OCI-LY3 (cell line): ENCODE data around the gene PFDN1.

Experiments
- H2AFZ ChIP-seq: fragments of 200-600, 300-600 bp; shearing (Covaris generic); 2 replicates; pipeline ENCODE4 v1.6.0; 2014; ENCODE audit warnings: antibody characterized with exemption, low read depth, low read length
- H3K27ac ChIP-seq: fragments of 200-600, 300-600 bp; sonication (generic); 2 replicates; pipeline ENCODE4 v1.5.1; 2014; ENCODE audit warnings: mild to moderate bottlenecking, low read length, moderate library complexity, mixed read lengths
- H3K27me3 ChIP-seq: fragments of 200-600, 300-600 bp; sonication (generic); 2 replicates; pipeline ENCODE4 v1.6.1; 2014; ENCODE audit warnings: low read depth, low read length, mixed read lengths
- H3K36me3 ChIP-seq: fragments of 200-600, 300-600 bp; sonication (generic); replicated peaks from 2 replicates; pipeline ENCODE3; 2014; ENCODE audit warnings: low read depth, low read length, mixed read lengths
- H3K4me1 ChIP-seq: fragments of 300-600, 200-600 bp; sonication (generic); 2 replicates; pipeline ENCODE4 v1.6.1; 2014; ENCODE audit warnings: low read length, mixed read lengths
- H3K4me2 ChIP-seq: fragments of 200-600, 300-600 bp; sonication (generic); 2 replicates; pipeline ENCODE4 v1.6.1; 2014; ENCODE audit warnings: low read length, mixed read lengths
- H3K4me3 ChIP-seq: fragments of 300-600, 200-600 bp; sonication (generic); 2 replicates; pipeline ENCODE4 v1.5.1; 2014; ENCODE audit warnings: antibody characterized with exemption, mild to moderate bottlenecking, low read length, moderate library complexity
- H3K79me2 ChIP-seq: fragments of 300-600, 200-600 bp; shearing (Covaris generic); 2 replicates; pipeline ENCODE4 v1.6.1; 2014; ENCODE audit warnings: mild to moderate bottlenecking, low read length, mixed read lengths
- H3K9ac ChIP-seq: fragments of 300-600, 200-600 bp; shearing (Covaris generic); 2 replicates; pipeline ENCODE4 v1.6.0; 2014; ENCODE audit warnings: mild to moderate bottlenecking, low read length, moderate library complexity
- H3K9me3 ChIP-seq: fragments of 200-600, 300-600 bp; shearing (Covaris generic); 2 replicates; pipeline ENCODE4 v1.6.1; 2014; ENCODE audit warnings: low read length, mixed read lengths; ENCODE audit not compliant: insufficient read depth
- H4K20me1 ChIP-seq: fragments of 200-600, 300-600 bp; sonication (generic); 2 replicates; pipeline ENCODE4 v1.6.1; 2016; ENCODE audit warnings: low read length, mixed read lengths; ENCODE audit not compliant: insufficient read depth
- EZH2phosphoT487 ChIP-seq: fragments of 200-600 bp; shearing (Covaris generic); IDR thresholded peaks from 2 replicates; pipeline ENCODE4 v1.6.1; 2018; ENCODE audit warnings: antibody characterized with exemption, mixed run types, low read depth
- TF ChIP-seq, protein P1 (sequence below): fragments of 200-600, 300-600 bp; sonication (generic); IDR thresholded peaks from 2 replicates; pipeline ENCODE4 v1.5.1; 2014; ENCODE audit warnings: antibody characterized with exemption, low read length, low read depth

The PFDN1 gene

DNA sequence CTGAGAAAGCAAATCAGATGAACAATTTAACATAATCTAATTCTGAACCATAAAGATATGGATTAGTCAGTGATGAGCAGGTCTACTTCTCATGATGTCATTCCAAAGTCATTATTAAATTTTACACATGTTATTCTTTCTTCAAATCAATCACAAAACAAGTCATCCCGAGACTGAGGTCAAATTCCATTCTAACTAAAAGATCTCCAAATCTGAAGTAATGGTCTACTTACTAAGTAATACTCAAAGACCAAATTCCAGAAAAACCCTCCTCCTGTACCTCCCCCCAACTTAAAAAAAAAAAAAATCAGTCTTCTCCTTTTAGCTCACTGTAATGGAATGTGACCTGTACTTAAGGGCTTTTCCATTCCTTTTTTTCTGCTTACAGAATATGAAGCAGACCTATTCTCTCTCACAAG, 4.7 kb downstream of the PFDN1 start:
- Histone ChIP-seq H4K20me1 (peaks cover 5% of the 10 kb centered on the region; the same call in 1 of the 2 replicates), H3K36me3 (no peaks in the 10 kb centered on the region), H3K9ac (no peak overlapping the region), H2AFZ (no peak overlapping the region), H3K9me3 (no peaks in the 10 kb centered on the region), H3K27ac (no peak overlapping the region), H3K4me1 (peaks cover 8% of the 10 kb centered on the region), H3K79me2 (peaks cover 54% of the 10 kb centered on the region), H3K4me2 (no peak overlapping the region), H3K27me3 (no peaks in the 10 kb centered on the region), H3K4me3 (no peak overlapping the region)
- TF ChIP-seq, protein P1, sequence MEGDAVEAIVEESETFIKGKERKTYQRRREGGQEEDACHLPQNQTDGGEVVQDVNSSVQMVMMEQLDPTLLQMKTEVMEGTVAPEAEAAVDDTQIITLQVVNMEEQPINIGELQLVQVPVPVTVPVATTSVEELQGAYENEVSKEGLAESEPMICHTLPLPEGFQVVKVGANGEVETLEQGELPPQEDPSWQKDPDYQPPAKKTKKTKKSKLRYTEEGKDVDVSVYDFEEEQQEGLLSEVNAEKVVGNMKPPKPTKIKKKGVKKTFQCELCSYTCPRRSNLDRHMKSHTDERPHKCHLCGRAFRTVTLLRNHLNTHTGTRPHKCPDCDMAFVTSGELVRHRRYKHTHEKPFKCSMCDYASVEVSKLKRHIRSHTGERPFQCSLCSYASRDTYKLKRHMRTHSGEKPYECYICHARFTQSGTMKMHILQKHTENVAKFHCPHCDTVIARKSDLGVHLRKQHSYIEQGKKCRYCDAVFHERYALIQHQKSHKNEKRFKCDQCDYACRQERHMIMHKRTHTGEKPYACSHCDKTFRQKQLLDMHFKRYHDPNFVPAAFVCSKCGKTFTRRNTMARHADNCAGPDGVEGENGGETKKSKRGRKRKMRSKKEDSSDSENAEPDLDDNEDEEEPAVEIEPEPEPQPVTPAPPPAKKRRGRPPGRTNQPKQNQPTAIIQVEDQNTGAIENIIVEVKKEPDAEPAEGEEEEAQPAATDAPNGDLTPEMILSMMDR, result no peak
- TF ChIP-seq EZH2phosphoT487, result no peak

DNA sequence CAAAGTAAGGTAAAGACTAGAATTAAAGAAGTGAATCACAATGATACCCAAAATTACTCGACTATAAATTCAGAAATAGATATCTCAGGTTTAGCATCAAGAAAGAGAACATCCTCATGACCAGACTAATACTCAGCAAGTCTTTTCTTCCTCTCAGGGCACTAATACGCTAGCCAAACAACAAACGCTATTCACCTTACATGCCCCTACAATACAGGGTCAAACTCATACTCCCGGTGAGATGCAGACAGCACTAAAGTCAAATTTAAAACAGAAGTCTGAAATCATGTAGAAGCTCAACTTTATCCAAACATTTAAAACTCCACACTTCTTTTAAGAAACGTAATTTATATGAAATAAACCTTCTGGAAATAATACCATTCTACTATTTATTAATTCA, 5.6 kb downstream of the PFDN1 start:
- Histone ChIP-seq H3K9me3 (no peaks in the 10 kb centered on the region), H3K4me3 (no peak overlapping the region), H4K20me1 (peaks cover 5% of the 10 kb centered on the region; the same call in 1 of the 2 replicates), H3K4me2 (no peak overlapping the region), H3K27me3 (no peaks in the 10 kb centered on the region), H3K9ac (no peak overlapping the region), H3K36me3 (no peaks in the 10 kb centered on the region), H3K4me1 (peaks cover 7% of the 10 kb centered on the region), H3K27ac (no peak overlapping the region), H3K79me2 (peaks cover 51% of the 10 kb centered on the region), H2AFZ (no peak overlapping the region)
- TF ChIP-seq, protein P1, result no peak
- no peak for TF ChIP-seq EZH2phosphoT487

DNA sequence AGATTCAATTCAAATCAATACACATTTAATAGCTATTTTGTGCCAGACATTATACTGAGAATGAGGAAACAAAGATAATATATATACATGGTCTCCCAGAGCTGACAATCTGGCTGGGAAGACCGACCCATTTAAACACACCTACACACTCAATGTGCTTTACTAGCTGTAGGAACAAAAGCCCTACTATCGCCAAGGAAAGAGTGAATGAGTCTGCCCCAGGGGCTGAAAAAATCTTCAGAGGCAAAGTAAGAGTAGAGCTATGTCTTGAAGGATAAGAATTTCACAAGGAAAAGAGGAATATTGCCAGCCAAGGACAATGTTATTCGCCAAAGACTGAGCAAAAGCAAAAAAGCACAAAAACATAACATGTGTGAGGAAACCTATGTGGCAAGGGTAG, 6.6 kb downstream of the PFDN1 start:
- Histone ChIP-seq H3K4me3 (no peak overlapping the region), H3K4me2 (no peak overlapping the region), H3K9me3 (no peaks in the 10 kb centered on the region), H3K4me1 (no peaks in the 10 kb centered on the region; the same call in 1 of the 2 replicates), H3K36me3 (no peaks in the 10 kb centered on the region), H3K27me3 (no peaks in the 10 kb centered on the region), H3K27ac (no peak overlapping the region), H3K79me2 (peaks cover 42% of the 10 kb centered on the region), H4K20me1 (peaks cover 5% of the 10 kb centered on the region; the same call in 1 of the 2 replicates), H2AFZ (no peak overlapping the region), H3K9ac (no peak overlapping the region)
- TF ChIP-seq, protein P1, result no peak
- TF ChIP-seq EZH2phosphoT487, result no peak

DNA sequence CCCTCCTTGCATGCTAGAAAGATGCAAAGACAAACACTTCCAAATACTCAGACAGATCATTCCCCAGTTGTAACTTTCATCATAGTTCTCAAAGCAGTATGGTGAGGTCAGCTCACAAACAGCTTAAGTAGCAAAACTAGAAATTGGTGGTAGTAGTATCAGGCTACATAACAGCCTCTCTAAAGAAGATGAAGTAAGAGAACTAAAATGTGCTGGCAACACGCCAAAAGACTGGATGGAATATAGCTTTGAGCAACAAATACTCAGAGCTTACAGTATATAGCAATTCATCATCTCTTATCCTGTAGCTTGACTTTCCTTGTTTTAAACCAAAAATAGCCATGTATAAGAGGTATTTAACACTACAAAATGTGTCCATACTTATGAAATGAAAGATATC, 7.5 kb downstream of the PFDN1 start:
- no peak overlapping the region for H3K4me2 ChIP-seq
- no peaks in the 10 kb centered on the region for H3K9me3 ChIP-seq
- H3K27ac ChIP-seq, result no peak overlapping the region
- peaks cover 5% of the 10 kb centered on the region; the same call in 1 of the 2 replicates for H4K20me1 ChIP-seq
- no peak overlapping the region for H3K4me3 ChIP-seq
- H3K27me3 ChIP-seq, result no peaks in the 10 kb centered on the region
- TF ChIP-seq EZH2phosphoT487, result no peak
- TF ChIP-seq, protein P1, result no peak
- H2AFZ ChIP-seq, result no peak overlapping the region
- no peaks in the 10 kb centered on the region; the same call in 1 of the 2 replicates for H3K4me1 ChIP-seq
- peaks cover 35% of the 10 kb centered on the region for H3K79me2 ChIP-seq
- H3K36me3 ChIP-seq, result no peaks in the 10 kb centered on the region
- no peak overlapping the region for H3K9ac ChIP-seq
